Stimulated activated naive CD8-positive, alpha-beta T cell treated with anti-CD3 and anti-CD28 coated beads, Interleukin-15, amount 100 ng/mL, for 72 hours (primary cell): ENCODE data around the gene PRMT5.

ENCODE experiments used
- ATAC-seq: fragments of 150-1000 bp; cut with Tn5 transposase; 2 replicates; pipeline ENCODE4 v1.10.0; 2021; ENCODE audit warnings: mild to moderate bottlenecking, moderate library complexity
- DNase-seq, 2 donors: peaks; one replicate each; pipeline ENCODE4 v3.0.0; 2021 to 2022
- H3K27ac Mint-ChIP-seq, 2 donors: one replicate each; pipeline ENCODE4 v1.8.0; 2022; ENCODE audit warnings: mild to moderate bottlenecking in 2 of 2, mixed read lengths in 2 of 2, moderate library complexity in 2 of 2
- H3K27me3 Mint-ChIP-seq: one replicate; pipeline ENCODE4 v1.8.0; 2022; ENCODE audit warnings: mixed read lengths
- H3K4me1 Mint-ChIP-seq: one replicate; pipeline ENCODE4 v1.8.0; 2022; ENCODE audit warnings: mild to moderate bottlenecking, mixed read lengths
- H3K4me3 Mint-ChIP-seq, 2 donors: one replicate each; pipeline ENCODE4 v1.8.0; 2022; ENCODE audit warnings: mild to moderate bottlenecking in 2 of 2, mixed read lengths in 2 of 2, moderate library complexity in 1 of 2
- H3K9me3 Mint-ChIP-seq, 2 donors: one replicate each; pipeline ENCODE4 v1.8.0; 2022; ENCODE audit warnings: mixed read lengths in 2 of 2

Gene PRMT5

GRCh38 chr14:22892488-22892887 lies 36.7 kb downstream of the PRMT5 start:
- ATAC-seq (no peak), DNase-seq (no peak)
- Mint-ChIP-seq H3K9me3 (no peaks in the 10 kb centered on the region), H3K27ac (peak overlapping the region in 1 of 2 donors; percentile 43), H3K4me3 (no peak overlapping the region), H3K4me1 (peaks cover 23% of the 10 kb centered on the region), H3K27me3 (no peaks in the 10 kb centered on the region)

DNA sequence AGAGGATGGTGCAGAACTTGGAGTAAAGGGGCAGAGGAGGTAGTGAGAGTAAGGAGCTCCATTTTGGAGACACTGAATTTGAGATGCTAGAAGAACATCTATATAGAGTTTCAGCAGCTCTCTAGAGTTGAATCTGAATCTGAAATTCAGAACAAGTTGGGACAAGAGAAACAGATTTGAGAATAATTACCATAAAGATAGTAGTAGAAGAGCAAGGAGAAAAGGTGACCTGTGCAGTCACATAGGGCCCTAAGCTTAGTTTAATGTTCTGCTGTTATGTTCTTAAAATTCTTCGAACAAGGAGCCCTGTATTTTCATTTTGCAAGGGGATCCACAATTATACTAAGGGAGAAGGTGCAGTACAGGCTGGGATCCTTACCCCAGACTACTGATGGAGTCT lies 38.8 kb downstream of the PRMT5 start:
- Mint-ChIP-seq H3K27me3 (peaks cover 6% of the 10 kb centered on the region), H3K27ac (no peak overlapping the region), H3K4me1 (peaks cover 35% of the 10 kb centered on the region), H3K9me3 (no peaks in the 10 kb centered on the region), H3K4me3 (no peak overlapping the region)
- no peak for ATAC-seq
- no peak for DNase-seq

GRCh38 chr14:22888662-22889061 lies 40.5 kb downstream of the PRMT5 start:
- no peak for ATAC-seq
- Mint-ChIP-seq H3K9me3 (no peaks in the 10 kb centered on the region), H3K4me1 (peaks cover 50% of the 10 kb centered on the region), H3K27ac (no peak overlapping the region), H3K27me3 (peaks cover 14% of the 10 kb centered on the region), H3K4me3 (no peak overlapping the region)
- no peak for DNase-seq

DNA sequence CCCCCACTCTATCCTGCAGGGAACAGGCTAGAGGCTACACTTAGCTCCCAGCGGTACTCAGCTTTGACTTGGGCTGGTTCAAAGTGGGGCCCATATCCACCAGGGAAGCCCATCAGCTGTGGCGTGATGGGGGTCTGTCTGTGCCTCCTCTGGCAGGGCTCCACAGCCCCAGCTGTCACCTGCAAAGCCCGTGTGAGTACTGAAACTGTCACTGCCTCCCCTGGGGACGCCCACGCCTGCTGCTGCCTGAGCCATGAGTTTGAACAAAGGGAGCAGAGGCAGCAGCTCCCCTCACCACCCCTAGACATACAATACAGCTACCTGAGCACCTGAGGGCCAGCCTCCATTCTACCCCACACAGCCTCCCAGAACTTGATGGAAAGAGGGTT lies 41.2 kb downstream of the PRMT5 start:
- peak; percentile 37 to 42 for DNase-seq

DNA sequence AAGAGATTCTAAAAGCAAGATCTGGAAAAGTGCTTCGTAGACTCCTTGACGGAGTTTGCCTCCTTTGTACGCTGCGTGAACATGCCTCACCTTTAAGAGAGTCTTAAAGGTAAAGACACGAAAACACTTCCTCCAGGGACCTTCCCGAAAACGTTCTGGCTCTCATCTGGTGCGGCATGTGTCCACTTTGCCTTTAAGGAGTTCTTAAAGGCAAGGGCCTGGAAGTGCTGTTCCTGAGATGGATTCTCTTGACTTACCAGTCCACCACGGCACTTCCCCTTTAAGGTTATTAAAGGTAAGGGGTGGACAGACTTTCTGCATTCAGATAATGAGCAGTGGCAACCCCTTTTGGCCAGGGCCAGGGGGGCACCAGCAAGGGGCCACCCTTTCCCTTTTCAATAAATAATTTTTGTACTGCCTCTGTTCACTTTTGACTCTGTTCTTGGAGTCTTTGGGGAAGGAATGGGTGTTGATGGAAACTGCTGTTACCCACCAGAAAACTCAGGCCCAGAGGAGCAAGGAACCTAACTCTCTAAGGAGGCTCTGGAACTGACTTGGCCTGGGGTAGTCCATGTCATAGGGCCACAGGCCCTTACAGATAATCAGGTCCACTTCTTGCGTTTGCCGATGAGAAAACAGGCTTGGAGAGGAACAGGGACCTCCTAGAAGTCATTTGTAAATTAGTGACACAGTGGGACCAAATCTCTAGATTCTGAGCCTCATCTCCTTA lies 41.8 kb downstream of the PRMT5 start:
- peak in 1 of 2 donors; percentile 60 for DNase-seq
- peaks cover 62% of the 10 kb centered on the region for H3K4me1 Mint-ChIP-seq

More for the DNA sequence above, 41.2 kb downstream of the PRMT5 start:
- no peak overlapping the region for H3K27ac Mint-ChIP-seq
- no peak for ATAC-seq
- H3K9me3 Mint-ChIP-seq, result no peaks in the 10 kb centered on the region
- H3K4me3 Mint-ChIP-seq, result peak overlapping the region; percentile 78 to 93
- H3K27me3 Mint-ChIP-seq, result peaks cover 14% of the 10 kb centered on the region
- peaks cover 57% of the 10 kb centered on the region for H3K4me1 Mint-ChIP-seq

DNA sequence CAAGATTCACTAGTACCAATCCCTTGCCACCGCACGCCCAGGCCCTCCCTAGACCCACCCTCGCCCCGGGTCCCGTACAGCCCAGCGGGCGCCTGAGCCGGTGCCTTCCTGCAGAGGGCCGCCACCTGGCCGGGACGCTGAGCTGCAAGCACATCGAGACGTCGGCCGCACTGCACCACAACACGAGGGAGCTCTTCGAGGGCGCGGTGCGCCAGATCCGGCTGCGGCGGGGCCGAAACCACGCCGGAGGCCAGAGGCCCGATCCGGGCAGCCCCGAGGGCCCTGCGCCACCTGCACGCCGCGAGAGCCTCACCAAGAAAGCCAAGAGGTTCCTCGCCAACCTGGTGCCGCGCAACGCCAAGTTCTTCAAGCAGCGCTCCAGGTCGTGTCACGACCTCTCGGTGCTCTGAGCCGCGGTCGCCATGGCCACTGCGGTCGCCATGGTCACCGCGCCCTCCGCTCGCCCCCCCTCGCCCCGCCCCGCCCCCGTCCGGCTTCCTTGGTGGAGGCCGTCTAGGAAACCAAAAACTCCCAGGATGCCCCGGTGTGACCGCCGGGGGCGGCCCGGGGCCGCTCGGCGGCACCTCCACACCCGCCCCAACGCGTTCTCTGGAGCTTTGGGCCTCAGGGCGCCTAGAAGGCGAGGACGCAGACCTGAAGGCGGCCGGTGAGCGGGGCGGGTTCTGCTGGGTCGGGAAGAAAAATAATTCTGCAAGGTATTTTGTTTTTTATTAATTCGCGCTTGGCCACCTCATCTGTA lies 42.5 kb downstream of the PRMT5 start:
- Mint-ChIP-seq H3K9me3 (no peaks in the 10 kb centered on the region), H3K4me1 (peaks cover 62% of the 10 kb centered on the region), H3K27ac (peak overlapping the region; percentile 95), H3K4me3 (peak overlapping the region; percentile 78 to 93), H3K27me3 (peaks cover 14% of the 10 kb centered on the region)
- DNase-seq (peak; percentile 78 to 87), ATAC-seq (peak; percentile 86)

More for the DNA sequence above, 41.8 kb downstream of the PRMT5 start:
- peak; percentile 46 for ATAC-seq
- peak overlapping the region; percentile 78 to 93 for H3K4me3 Mint-ChIP-seq
- peaks cover 14% of the 10 kb centered on the region for H3K27me3 Mint-ChIP-seq
- peak overlapping the region; percentile 95 for H3K27ac Mint-ChIP-seq
- no peaks in the 10 kb centered on the region for H3K9me3 Mint-ChIP-seq

GRCh38 chr14:22885975-22886374 lies 43.2 kb downstream of the PRMT5 start:
- H3K4me3 Mint-ChIP-seq, result peak overlapping the region; percentile 42 to 78
- peaks cover 62% of the 10 kb centered on the region for H3K4me1 Mint-ChIP-seq
- peaks cover 14% of the 10 kb centered on the region for H3K27me3 Mint-ChIP-seq
- H3K9me3 Mint-ChIP-seq, result no peaks in the 10 kb centered on the region
- ATAC-seq, result no peak
- DNase-seq, result no peak
- H3K27ac Mint-ChIP-seq, result no peak overlapping the region

DNA sequence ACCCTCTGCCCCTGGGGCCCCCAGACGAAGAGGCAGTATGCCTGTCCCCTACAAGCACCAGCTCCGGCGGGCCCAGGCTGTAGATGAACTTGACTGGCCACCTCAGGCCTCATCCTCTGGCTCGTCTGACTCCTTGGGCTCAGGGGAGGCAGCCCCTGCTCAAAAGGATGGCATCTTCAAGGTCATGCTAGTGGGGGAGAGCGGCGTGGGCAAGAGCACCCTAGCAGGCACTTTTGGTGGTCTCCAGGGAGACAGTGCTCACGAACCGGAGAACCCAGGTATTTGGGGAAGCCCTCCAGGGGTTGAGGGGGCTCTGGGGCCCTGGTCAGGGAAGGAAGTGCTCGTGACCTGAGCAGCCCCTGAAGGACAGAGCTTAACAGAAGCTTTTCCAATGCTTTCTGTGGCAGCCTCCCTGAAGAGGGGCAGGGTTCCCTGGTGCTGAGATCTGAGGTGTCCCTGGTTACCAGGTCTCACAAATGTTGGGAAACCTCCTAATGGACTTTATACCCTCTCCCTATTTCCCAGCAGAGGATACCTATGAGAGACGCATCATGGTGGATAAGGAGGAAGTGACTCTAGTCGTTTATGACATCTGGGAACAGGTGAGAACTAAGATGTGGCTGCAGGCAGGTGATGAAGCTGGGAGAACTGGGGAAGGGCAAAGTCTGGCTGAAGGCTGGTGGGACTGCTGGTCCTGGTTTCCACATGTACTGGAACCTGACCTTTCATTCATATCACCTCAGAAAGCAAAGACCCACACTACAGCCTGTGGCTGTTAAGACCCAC lies 44.2 kb downstream of the PRMT5 start:
- Mint-ChIP-seq H3K27me3 (peaks cover 14% of the 10 kb centered on the region), H3K4me3 (no peak overlapping the region), H3K9me3 (no peaks in the 10 kb centered on the region), H3K4me1 (peaks cover 55% of the 10 kb centered on the region), H3K27ac (no peak overlapping the region)
- ATAC-seq, result no peak
- no peak for DNase-seq

DNA sequence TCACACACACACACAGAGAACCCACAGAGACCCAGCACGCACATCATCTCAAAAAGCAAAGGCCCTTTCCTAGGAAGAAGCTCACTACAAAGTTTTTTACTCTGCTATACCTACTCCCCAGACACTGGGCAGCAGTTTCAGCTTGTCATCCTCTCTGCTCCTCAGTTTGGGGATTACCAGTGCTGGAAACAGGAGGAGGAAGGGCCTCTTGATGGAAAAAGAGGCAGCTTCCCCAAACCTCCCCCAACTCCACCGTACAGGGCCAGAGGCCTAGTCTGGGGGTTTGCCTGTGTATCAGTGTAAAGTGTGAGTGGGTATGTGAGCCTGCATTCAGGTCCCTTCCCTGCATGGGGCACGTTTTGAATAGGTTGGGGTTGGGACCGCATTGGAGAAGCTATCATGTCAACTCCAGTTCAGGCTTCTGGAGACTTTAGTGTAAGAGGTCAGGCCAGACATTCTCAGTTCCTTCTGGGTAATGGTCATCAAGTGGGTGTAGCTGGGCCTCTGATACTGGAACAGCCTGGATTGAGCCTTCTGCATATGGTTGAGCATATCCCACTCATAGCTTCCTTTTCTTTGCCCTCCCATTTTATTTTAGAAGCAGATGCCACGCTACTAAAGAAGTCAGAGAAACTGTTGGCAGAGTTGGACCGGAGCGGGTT lies 45.0 kb downstream of the PRMT5 start:
- Mint-ChIP-seq H3K27ac (no peak overlapping the region), H3K4me3 (no peak overlapping the region), H3K27me3 (peaks cover 14% of the 10 kb centered on the region), H3K4me1 (peaks cover 51% of the 10 kb centered on the region), H3K9me3 (no peaks in the 10 kb centered on the region)
- ATAC-seq (no peak), DNase-seq (no peak)

- H3K9me3 Mint-ChIP-seq, result no peaks in the 10 kb centered on the region
- ATAC-seq (no peak), DNase-seq (no peak)
- H3K4me1 Mint-ChIP-seq, result peaks cover 48% of the 10 kb centered on the region
- peak within 1 kb of the TSS in 1 of 2 donors; percentile 81 for H3K27ac Mint-ChIP-seq
- H3K4me3 Mint-ChIP-seq, result no peak within 1 kb of the TSS
- peaks cover 14% of the 10 kb centered on the region for H3K27me3 Mint-ChIP-seq
Measured at GRCh38 chr14:22883173-22883976, 45.8 kb downstream of the PRMT5 start, which contains the start of gene REM2. REM2 (plus strand) TSS chr14:22883222; CDS start chr14:22883288, 66 bp downstream.

- H3K27me3 Mint-ChIP-seq, result peaks cover 14% of the 10 kb centered on the region
- H3K27ac Mint-ChIP-seq, result no peak overlapping the region
- DNase-seq (no peak), ATAC-seq (no peak)
- H3K4me3 Mint-ChIP-seq, result no peak overlapping the region
- peaks cover 41% of the 10 kb centered on the region for H3K4me1 Mint-ChIP-seq
- H3K9me3 Mint-ChIP-seq, result no peaks in the 10 kb centered on the region
Measured at GRCh38 chr14:22882529-22883172, 46.5 kb downstream of the PRMT5 start.

DNA sequence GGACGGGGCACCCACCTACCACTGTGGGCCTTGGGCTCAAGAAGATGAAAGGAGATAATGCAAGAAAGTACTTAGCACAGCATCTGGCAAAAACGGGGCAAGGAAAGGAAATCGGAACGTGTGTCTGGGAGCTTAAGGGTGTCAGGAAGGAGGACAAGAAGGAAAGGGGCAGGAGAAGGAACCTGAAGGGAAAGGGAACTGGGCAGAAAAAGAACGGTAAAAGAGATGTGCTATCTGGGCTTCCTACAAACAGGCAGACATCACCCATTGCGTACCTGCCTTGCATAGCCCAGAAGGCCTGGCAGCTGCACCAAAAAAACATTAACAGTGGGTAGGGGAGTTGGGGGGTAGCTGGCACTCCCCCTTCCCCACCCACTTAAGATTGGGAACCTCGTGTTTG lies 47.1 kb downstream of the PRMT5 start:
- Mint-ChIP-seq H3K27ac (no peak overlapping the region), H3K4me3 (no peak overlapping the region), H3K27me3 (peaks cover 14% of the 10 kb centered on the region), H3K4me1 (peaks cover 35% of the 10 kb centered on the region), H3K9me3 (no peaks in the 10 kb centered on the region)
- ATAC-seq (no peak), DNase-seq (no peak)

- H3K9me3 Mint-ChIP-seq, result no peaks in the 10 kb centered on the region
- H3K4me3 Mint-ChIP-seq, result no peak overlapping the region
- ATAC-seq, result no peak
- peaks cover 26% of the 10 kb centered on the region for H3K4me1 Mint-ChIP-seq
- H3K27me3 Mint-ChIP-seq, result no peaks in the 10 kb centered on the region
- peak overlapping the region in 1 of 2 donors; percentile 32 for H3K27ac Mint-ChIP-seq
- no peak for DNase-seq
Measured at GRCh38 chr14:22878271-22879246, 50.6 kb downstream of the PRMT5 start.
